ENCODE results near the gene TLK2. TPM values are rescaled to one million over a fixed set of nuclear protein-coding genes. Genes with fewer than 3 reads are reported as not detected.

Gene TLK2
- total and polyA plus RNA-seq, 2 donors (not counting 3 experiments of a cell fraction or from before 2014, with no cell fraction given): 30.7 to 40.7 TPM

DNA sequence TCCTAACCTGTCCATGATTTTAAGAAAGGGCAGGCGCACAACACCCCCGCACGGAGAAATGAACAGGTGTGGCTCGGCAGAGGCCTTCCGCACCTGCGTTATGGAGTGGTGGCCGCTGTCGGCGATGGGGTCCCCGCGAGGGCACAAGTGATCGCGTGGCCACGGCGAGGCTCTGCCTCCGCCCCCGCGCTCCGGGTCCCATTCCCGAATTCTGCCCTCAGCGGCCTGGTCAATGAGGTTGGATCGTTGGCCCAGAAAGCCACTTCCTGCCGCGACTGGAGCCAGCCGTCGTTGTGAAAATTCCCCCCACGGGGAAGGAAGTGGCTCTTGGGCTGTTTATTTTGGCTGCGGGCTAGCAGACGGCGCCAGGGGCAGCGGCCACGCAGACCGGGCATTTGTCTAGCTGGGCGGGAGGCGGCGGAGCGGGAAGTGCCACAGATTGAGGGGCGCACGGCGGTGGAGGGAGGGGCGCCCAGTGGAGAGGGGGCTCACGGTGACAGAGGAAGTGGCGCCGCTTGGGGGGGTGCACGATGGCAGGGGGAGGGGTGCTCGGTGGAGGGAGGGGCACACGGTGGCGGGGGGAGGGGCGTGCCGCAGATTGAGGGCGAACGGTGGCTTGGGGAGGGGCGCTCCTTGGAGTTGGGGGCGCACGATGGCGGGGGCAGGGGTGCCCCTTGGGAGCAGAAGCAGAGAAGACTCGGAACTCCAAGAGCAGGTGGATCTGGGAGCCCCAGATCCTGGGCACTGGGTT, 173.8 kb downstream of the TLK2 start:
- Histone ChIP-seq H3K4me1 (ENCODE audit: control insufficient read depth, extremely low read depth, insufficient read depth, low read length) (peaks cover 16% of the 10 kb centered on the region), H3K9me1 (replicated peaks; ENCODE audit: control insufficient read depth, extremely low read depth, insufficient read depth, low read length) (no peaks in the 10 kb centered on the region), H3K4me3 (replicated peaks in 1 of 3; ENCODE audit: insufficient read depth in 1 of 3, low read depth in 1 of 3, low read length in 3 of 3) (peak overlapping the region; percentile 50 to 69 (median 55)), H2AFZ (ENCODE audit: low read depth, low read length) (peak overlapping the region; percentile 64), H3K79me2 (ENCODE audit: control insufficient read depth, insufficient read depth, low read length) (no peaks in the 10 kb centered on the region), H3K9me3 (replicated peaks; ENCODE audit: control insufficient read depth, insufficient read depth, low read length) (no peaks in the 10 kb centered on the region), H3K9ac (replicated peaks; ENCODE audit: extremely low read depth, insufficient read depth, low read length) (peak overlapping the region; percentile 85), H3K27me3 (ENCODE audit: control insufficient read depth in 2 of 2, insufficient read depth in 2 of 2, low read length in 2 of 2) (no peaks in the 10 kb centered on the region), H3K27ac (ENCODE audit: insufficient read depth, low read depth, low read length) (peak overlapping the region; percentile 92), H4K20me1 (replicated peaks; ENCODE audit: control insufficient read depth, extremely low read depth, insufficient read depth, low read length) (no peaks in the 10 kb centered on the region), H3K4me2 (ENCODE audit: insufficient read depth, low read length) (peak overlapping the region; percentile 71), H3K36me3 (ENCODE audit: control insufficient read depth in 2 of 2, extremely low read depth in 1 of 2, insufficient read depth in 2 of 2, low read length in 2 of 2) (no peaks in the 10 kb centered on the region)
- CTCF ChIA-PET: no interaction called here
- no TSS peak for BruUV-seq (replicated peaks)
- intact Hi-C loops (cut with micrococcal nuclease) (loop anchor here (1.0 kb wide), 2 partner anchors 25 to 79 kb away; partner anchors contain the start of gene MRC2), dilution Hi-C loops (cut with MboI; ENCODE audit: extremely low pct_ligation_motif_present, low sequenced_read_pairs) (no loop called here)
- peak; percentile 95 for FAIRE-seq
- peak; percentile 83 for DNase-seq (ENCODE audit: low read depth, low spot score)
- TF ChIP-seq CTCF (IDR thresholded peaks at IDR 0.05; ENCODE audit: extremely low read depth in 1 of 2, insufficient read depth in 1 of 2, low read depth in 1 of 2, low read length in 2 of 2) (no peak), GATA2 (IDR thresholded peaks at IDR 0.05; ENCODE audit: insufficient read depth, insufficient read length, low read depth, low read length) (peak; percentile 13), POLR2AphosphoS5 (IDR thresholded peaks at IDR 0.05; ENCODE audit: insufficient read depth, low read depth, low read length) (peak; percentile 94)
- POLR2A ChIA-PET: interaction anchor here (0.6 kb wide), 1 partner anchor 681 kb away, joined by 7 read pairs; no protein-coding TSS in a partner anchor

All from endothelial cell of umbilical vein (primary cell).